Activated CD4-positive, CD25-positive, alpha-beta regulatory T cell (primary cell): ENCODE measurements around the gene PRPF19.

Experiments
- DNase-seq, 4 experiments: peaks; one replicate each; lab custom pipeline; 2025; lab: John Stamatoyannopoulos, UW

The PRPF19 gene

GRCh38 chr11:60841797-60842667 lies 64.4 kb downstream of the PRPF19 start, which contains the start of gene CCDC86:
Gene CCDC86 (plus strand): TSS chr11:60842113. CDS start chr11:60842125, 12 bp downstream.
- peak; percentile 91 to 98 (median 96) for DNase-seq
